Inflammatory macrophage treated with lipopolysaccharide for 1 hour (primary cell): ENCODE data around the gene POLR2H.

Experiments used
- DNase-seq, 2 donors: peaks; one replicate each; pipeline ENCODE4 v3.0.0-alpha.2; 2020 to 2022

Gene POLR2H

DNA sequence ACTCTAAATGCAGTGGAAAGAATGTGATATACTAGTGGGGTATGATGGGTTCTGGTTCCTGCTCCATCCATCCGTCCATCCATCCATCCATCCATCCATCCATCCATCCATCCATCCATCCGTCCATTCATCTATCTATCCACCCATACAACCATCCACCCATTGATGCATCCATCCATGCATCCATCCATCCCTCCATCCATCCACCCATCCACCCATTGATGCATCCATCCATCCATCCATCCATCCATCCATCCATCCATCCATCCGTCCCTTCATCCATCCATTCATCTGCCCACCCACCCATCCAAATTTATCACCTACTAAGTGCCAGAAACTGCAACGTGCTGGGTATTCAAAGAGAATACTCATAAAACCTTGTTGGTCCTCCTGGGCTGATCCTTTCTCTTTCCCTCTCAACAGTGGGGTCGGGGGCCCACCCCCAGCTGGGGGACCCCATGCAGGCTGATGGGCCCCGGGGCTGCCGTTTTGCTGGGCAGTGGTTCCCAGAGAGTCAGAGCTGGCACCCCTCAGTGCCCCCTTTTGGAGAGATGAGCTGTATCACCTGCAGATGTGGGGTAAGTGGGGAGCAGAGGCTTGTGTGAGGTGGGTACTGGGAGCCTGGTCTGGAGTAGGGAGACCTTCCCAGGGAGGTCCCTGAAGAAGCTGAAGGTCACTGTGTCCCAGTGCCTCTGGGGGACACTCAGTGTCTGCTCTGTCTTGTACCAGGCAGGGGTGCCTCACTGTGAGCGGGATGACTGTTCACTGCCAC, 26.8 kb downstream of the POLR2H start:
- no peak for DNase-seq

DNA sequence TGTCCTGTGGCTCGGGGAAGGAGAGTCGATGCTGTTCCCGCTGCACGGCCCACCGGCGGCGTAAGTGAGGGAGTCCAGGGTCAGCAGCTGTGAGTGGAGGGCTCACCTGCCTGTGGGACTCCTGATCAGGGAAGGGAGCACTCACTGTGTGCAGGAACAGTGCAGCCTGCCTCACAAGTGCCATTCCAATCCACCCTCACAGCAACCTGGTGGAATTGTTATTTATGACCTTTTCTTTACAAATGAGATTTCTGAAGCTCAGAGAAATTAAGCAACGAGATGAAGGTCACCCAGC, 27.4 kb downstream of the POLR2H start:
- no peak for DNase-seq

DNA sequence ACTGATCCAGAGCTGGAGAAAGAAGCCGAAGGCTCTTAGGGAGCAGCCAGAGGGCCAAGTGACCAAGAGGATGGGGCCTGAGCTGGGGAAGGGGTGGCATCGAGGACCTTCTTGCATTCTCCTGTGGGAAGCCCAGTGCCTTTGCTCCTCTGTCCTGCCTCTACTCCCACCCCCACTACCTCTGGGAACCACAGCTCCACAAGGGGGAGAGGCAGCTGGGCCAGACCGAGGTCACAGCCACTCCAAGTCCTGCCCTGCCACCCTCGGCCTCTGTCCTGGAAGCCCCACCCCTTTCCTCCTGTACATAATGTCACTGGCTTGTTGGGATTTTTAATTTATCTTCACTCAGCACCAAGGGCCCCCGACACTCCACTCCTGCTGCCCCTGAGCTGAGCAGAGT, 27.9 kb downstream of the POLR2H start:
- DNase-seq: no peak

DNA sequence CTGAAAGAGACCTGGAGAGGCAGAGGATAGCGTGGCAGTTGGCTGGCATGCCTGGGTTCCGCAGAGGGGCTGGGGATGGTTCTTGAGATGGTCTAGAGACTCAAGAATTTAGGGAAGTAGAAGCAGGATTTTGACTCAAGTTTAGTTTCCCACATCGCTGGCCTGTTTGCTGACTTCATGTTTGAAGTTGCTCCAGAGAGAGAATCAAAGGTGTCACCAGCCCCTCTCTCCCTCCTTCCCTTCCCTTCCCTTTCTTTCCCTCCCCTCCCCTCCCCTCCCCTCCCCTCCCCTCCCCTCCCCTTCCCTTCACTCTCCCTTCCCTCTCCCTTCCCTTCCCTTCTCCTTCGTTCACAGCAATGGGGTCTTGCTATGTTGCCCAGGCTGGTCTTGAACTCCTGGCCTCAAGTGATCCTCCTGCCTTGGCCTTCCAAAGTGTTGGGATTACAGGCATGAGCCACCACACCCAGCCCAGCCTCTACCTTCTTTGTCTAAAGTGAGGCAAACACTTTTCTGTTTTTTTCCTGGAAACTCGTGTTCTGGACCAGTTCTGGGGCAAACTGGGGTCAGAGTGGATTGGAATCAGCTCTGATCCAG, 28.5 kb downstream of the POLR2H start:
- no peak for DNase-seq

DNA sequence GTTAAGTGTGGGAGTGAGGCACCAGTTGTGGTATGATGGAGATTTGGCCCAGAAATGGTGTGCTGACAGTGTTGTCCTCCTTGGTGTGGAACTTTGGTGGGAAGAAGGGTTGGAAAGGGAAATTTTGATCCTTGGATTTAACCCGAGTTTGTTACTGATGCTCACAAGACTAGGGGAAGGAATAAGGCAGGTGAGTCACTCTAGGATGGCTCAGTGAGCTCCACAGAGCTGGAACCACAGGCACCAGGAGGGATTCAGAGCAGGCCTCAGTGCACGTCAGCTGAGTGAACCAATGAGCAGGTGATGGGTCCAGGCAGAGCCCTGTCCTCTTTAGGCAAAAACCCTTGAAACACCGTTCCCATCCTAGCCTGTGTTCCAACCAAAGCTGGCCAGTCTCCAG, 29.8 kb downstream of the POLR2H start:
- no peak for DNase-seq

DNA sequence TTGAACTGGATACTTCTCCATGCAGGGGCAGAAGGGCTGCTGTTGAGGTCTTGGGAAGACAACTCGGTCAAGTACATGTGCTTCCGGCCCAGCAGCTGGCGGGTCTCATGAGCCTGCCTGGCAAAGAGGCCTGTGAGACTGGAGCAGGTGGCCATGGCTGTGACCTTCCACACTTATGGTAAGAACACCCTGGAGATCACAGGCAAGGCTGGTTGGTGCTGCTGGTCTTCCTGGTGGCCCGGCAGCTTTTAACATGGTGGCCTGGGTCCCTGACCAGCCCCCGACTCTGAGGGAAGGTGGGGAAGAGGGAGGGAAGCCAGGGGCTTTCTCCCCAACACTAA, 33.8 kb downstream of the POLR2H start:
- DNase-seq: no peak

DNA sequence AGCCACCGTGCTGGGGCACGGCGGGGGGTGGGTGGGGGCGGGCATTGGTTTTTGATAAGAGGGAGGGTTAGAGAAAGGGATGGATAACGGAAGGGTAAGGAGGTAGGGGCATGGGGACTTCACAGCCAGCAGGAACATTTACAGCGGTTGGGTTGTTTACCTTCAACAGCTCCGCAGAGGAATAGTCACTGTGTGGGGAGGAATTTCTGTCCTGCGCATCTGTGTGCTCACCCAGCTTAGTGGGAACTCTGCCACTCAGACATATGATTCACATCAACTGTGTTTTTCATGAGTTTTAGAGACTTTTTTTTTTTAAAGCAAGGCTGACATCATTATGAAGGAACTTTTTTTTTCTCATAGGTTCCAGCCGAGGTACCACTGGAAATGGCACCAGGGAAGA, 37.9 kb downstream of the POLR2H start:
- no peak for DNase-seq

DNA sequence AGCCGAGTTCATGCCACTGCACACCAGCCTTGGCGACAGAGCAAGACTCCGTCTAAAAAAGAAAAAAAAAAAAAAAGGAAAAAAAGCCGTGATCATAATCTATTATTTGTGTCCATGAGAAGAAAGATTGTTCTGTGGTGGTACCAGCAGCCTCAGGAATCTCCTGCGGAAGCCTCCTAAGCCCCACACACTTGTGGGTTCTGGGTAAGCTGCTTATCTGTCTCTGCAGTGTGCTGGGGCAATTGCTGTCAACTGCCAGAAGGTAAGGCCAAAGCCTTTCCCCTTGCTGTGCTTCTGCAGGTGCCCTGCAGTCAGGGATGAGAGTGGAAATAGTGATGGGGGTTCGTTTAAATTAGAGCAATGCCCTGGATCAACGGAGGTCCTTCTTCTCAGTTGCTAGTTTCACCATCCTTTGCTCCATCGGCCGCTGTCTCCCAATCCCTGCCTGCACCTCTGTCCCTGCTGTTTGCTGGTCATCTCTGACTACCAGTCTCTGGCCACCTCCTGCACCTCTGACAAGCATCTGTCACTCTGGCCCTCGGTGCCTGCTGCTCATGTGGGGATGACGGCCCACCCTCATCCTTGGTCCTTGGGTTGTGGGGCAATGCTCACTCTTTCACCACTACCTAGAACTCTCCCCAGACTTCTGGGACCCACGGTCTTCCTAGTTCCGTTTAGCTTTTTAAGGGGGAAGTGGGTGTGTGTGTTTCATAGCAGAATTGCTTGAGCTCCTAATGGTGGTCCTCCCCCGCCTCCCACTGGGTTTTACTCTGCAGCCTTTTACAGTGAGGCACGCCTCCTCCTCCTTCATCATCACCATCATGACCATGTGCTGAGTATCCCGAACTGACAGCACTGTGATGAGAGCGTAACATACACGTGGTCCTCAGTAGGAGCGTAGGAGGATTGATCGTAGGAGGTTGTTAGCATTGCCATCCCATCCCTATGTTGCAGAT, 43.8 kb downstream of the POLR2H start:
- DNase-seq: peak; percentile 12 to 63

DNA sequence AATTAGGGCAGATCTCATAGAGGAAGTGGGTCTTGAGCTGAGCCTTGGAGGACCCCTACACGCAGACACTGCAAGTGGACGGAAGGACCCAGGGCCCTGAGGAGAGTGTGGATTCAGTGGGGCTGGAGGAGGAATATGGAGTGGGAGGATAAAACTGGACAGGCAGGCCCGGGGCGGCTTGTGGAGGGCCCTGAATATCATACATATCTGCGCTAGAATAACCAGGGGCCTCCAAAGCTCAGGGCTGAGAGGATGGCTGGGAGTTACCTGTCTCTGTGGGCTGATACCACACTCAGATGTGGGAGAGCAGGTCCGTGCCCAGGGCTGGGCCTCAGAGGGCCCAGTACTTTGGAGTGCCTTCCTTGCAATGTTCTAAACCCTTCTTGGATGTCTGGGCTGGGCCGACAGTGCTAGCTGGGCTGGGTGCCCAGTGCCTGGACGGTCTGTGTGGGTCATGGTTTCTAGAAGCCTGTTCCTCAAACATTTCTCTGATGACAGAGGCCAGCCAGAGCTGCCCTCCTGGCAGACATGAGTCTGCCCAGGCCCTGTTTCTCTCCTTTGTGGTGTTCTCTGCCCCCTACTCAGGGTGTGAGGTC, 47.9 kb downstream of the POLR2H start:
- no peak for DNase-seq

DNA sequence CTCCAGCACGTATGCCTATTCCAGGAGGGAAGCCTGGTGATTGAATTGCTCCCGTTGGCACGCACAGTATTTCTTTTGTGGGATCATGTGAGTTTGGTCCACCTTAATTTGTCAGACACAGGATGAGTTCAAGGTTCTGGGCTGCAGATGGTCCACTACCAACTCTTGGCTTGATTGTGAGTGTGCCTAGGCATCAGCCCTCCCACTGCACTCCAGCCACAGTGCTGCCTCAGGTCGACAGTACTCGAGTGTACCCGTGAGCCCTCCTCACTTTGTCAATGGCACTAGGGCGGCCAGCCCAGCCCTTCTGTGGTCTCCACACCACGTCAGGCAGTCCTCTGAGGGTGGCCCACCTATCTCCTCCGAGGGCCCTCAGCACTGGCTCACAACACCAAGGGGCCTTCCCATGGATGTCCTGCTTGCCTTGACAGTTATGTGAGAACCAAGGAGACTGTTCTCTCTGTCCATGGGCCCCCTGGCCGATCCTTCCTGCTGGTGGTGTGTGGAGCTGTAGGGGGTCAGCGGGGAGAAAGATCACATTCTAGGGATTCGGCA, 48.5 kb downstream of the POLR2H start:
- no peak for DNase-seq

DNA sequence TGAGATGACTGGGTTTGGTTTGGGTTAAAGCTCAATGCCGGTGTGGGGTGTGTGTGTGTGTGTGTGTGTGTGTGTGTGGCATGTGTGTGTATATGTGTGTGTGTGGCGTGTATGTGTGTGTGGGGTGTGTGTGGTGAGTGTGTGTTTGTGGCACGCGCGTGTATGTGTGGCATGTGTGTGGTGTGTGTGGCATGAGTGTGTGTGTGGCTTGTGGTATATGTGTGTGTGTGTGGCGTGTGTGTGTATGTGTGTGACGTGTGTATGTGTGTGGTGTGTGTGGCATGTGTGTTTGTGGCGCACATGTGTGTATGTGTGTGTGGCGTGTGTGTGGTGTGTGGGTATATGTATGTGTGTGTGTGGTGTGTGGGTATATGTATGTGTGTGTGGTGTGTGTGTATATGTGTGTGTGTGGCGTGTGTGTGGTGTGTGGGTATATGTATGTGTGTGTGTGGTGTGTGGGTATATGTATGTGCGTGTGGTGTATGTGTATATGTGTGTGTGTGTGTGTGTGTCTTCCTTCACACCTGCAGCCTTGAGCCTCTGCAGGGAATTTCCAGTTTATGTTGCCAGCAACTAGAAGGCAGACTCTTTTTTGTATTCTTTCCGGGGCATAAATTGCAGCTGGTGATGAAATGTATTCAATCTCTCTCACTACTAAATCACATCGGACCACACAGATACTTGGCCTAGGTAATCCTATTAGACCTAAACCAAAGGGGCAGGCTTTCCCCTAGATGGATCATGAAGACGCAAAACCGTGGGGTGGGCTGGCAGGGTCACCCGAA, 53.1 kb downstream of the POLR2H start:
- no peak for DNase-seq

DNA sequence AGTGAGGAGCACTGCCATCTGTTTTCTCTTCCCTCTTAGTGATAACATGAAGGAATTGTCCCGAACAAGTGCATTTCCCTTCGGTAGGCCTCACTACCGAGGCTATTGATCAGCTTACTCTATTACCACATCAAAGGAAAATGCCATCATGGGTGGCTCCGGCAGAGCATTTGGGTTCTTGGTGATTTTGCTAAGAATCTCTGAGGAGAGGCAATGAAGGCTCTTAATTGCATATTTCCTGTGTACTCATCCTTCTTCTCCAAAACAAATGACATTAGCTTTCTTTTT, 53.6 kb downstream of the POLR2H start:
- no peak for DNase-seq

DNA sequence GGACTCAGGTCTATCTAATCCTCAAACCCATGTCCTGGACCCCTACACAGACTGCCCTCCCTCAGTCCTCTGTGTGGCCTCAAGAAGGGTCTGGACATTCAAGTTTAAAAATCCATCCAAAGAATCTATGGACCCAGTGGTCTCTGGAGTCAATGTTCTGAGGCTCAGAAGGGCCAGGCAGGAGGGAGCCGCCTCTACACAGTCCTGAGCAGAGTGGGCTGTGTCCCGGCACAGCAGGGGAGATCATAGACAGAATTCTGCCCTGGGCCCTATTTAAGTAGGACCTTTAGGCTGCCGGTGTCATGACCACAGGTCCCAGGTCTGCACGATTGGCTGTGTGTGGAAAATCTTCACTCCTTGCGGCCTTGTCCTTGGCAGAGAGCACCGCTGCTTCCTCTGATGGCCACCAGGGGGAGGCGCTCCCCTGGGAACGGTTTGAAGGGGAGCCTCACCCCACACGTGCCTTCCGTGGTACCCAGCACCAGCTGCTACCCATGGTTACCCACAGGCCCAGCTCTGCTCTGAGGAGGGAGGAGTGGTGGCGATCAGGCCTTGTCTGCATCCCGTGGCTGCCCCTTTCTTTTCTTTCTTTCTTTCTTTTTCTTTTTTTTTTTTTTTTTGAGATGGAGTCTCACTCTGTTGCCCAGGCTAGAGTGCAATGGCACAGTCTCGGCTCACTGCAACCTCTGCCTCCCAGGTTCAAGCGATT, 56.3 kb downstream of the POLR2H start:
- peak; percentile 42 to 85 for DNase-seq
